ENCODE measurements around the gene SMCO2. TPM values are rescaled to one million over a fixed set of nuclear protein-coding genes. Genes with fewer than 3 reads are reported as not detected.
A peak's percentile ranks its signal among the peaks of the same experiment; 100 is the strongest.

SMCO2 gene
- total and polyA plus RNA-seq, 2 of the 4 experiments (the other 2 are of a cell fraction): 0.19 TPM; not detected in 1

DNA sequence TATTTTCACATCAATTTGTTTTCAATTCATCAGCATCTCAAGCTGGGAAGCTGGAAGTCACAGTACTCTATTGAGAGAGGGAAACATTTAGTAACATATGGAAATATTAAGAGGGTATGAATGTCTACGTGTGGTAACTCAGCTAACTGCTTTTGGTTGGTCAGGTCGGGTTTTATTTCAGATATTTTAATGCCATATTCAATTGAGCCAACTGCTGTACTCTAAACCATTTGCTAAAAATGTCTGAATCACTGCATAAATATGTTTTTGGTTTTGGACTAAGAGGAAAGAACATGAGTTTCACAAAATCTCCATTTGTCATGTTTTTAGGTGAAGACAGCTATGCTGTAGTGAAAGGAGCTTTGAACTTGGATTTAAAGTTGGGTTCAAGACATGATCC, 58.6 kb downstream of the SMCO2 start:
- Histone ChIP-seq H2BK20ac (ENCODE audit: low read depth, low read length) (no peak overlapping the region), H2BK5ac (ENCODE audit: low read depth, low read length, poor library complexity, severe bottlenecking) (no peak overlapping the region), H3K18ac (ENCODE audit: low read depth, low read length) (no peak overlapping the region), H3K9me3 (ENCODE audit: control insufficient read depth, insufficient read depth, low read length) (peaks cover 2% of the 10 kb centered on the region; the same call in 1 of the 2 replicates), H4K20me1 (ENCODE audit: insufficient read depth, low read length) (no peaks in the 10 kb centered on the region), H3K4ac (ENCODE audit: low read depth, low read length) (no peak overlapping the region), H3K4me2 (ENCODE audit: low read depth, low read length) (peak overlapping the region; percentile 55; the same call in 1 of the 2 replicates), H2BK120ac (ENCODE audit: low read depth, low read length) (no peak overlapping the region), H3K56ac (ENCODE audit: extremely low read depth, insufficient read depth, low read length) (no peak overlapping the region), H3K36me3 (ENCODE audit: control insufficient read depth, insufficient read depth, low read length) (no peaks in the 10 kb centered on the region), H3K79me1 (ENCODE audit: low read depth in 1 of 2, low read length in 2 of 2) (no peaks in the 10 kb centered on the region), H3K27ac (ENCODE audit: insufficient read depth, low read length) (no peak overlapping the region), H2AK9ac (replicated peaks; ENCODE audit: low read depth, low read length, poor library complexity) (peak overlapping the region; percentile 63), H2AFZ (replicated peaks; ENCODE audit: low read length, poor library complexity) (peak overlapping the region; percentile 9), H3K4me1 (ENCODE audit: control insufficient read depth, insufficient read depth, low read length) (peaks cover 6% of the 10 kb centered on the region), H4K91ac (ENCODE audit: insufficient read depth, low read depth, low read length) (no peak overlapping the region), H3K27me3 (ENCODE audit: control insufficient read depth, insufficient read depth, low read length) (no peaks in the 10 kb centered on the region), H2AK5ac (ENCODE audit: low read depth, low read length) (peak overlapping the region; percentile 44; the same call in 1 of the 2 replicates), H3K4me3 (ENCODE audit: insufficient read depth, low read depth, low read length) (no peak overlapping the region), H4K8ac (ENCODE audit: low read depth in 2 of 2, low read length in 2 of 2) (no peak overlapping the region; a peak in 1 of 4 replicates), H3K9me1 (ENCODE audit: insufficient read depth, low read length) (no peaks in the 10 kb centered on the region), H3K23ac (ENCODE audit: low read depth, low read length) (no peak overlapping the region), H3K14ac (replicated peaks; ENCODE audit: low read depth, low read length) (peak overlapping the region; percentile 56), H4K5ac (ENCODE audit: low read depth, low read length) (no peak overlapping the region), H2BK15ac (ENCODE audit: low read depth, low read length) (no peak overlapping the region), H3K9ac (ENCODE audit: low read depth, low read length) (no peak overlapping the region)
- POLR2A ChIA-PET (ENCODE audit: unreplicated experiment): interaction anchor here (1.3 kb wide), 1 partner anchor 18 kb away, joined by 7 read pairs; the partner anchor contains the start of gene PPFIBP1
- no CpG with 5 or more reads among the region's 2 CpGs for WGBS, 2 experiments (ENCODE audit: extremely low coverage in 2 of 2, insufficient read length in 1 of 2)
- TF ChIP-seq, protein P1, sequence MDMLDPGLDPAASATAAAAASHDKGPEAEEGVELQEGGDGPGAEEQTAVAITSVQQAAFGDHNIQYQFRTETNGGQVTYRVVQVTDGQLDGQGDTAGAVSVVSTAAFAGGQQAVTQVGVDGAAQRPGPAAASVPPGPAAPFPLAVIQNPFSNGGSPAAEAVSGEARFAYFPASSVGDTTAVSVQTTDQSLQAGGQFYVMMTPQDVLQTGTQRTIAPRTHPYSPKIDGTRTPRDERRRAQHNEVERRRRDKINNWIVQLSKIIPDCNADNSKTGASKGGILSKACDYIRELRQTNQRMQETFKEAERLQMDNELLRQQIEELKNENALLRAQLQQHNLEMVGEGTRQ (IDR thresholded peaks at IDR 0.05; ENCODE audit: low read depth, low read length): no peak
- no peak for TF ChIP-seq SMC3 (IDR thresholded peaks at IDR 0.05; ENCODE audit: low read depth, low read length)
- TF ChIP-seq, protein P2, sequence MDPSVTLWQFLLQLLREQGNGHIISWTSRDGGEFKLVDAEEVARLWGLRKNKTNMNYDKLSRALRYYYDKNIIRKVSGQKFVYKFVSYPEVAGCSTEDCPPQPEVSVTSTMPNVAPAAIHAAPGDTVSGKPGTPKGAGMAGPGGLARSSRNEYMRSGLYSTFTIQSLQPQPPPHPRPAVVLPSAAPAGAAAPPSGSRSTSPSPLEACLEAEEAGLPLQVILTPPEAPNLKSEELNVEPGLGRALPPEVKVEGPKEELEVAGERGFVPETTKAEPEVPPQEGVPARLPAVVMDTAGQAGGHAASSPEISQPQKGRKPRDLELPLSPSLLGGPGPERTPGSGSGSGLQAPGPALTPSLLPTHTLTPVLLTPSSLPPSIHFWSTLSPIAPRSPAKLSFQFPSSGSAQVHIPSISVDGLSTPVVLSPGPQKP (IDR thresholded peaks at IDR 0.05; ENCODE audit: borderline replicate concordance, low read depth, low read length): no peak
- TF ChIP-seq MXI1 (IDR thresholded peaks at IDR 0.05; ENCODE audit: borderline replicate concordance, low read depth, low read length): no peak
- no peak for TF ChIP-seq POLR2A (IDR thresholded peaks at IDR 0.05; ENCODE audit: low read depth, low read length)
- no peak for TF ChIP-seq CEBPB (IDR thresholded peaks at IDR 0.05; ENCODE audit: low read depth, low read length)
- no peak for TF ChIP-seq NFE2L2 (IDR thresholded peaks at IDR 0.05; ENCODE audit: low read depth, low read length)
- ATAC-seq (ENCODE audit: low read depth) (peak; percentile 70), DNase-seq (peak; percentile 57)
- no TSS peak for BruUV-seq (replicated peaks)
- dilution Hi-C loops (cut with HindIII; ENCODE audit: low sequenced_read_pairs, unreplicated experiment) (no loop called here), in situ Hi-C loops (cut with MboI; ENCODE audit: low sequenced_read_pairs) (no loop called here), intact Hi-C loops (cut with micrococcal nuclease) (no loop called here)
- CTCF ChIA-PET: no interaction called here
